ENCODE data around the gene DGCR2.

Gene DGCR2

GRCh38 chr22:19040391-19040861, 81.8 kb downstream of the DGCR2 start:
- no peak for TF ChIP-seq CTCF (IDR thresholded peaks at IDR 0.05; ENCODE audit: control extremely low read depth, extremely low read depth, low read depth, missing control alignments)
- ChIA-PET POLR2A (no interaction called here), CTCF (interaction anchor here (1.0 kb wide), 1 partner anchor 33 kb away, joined by 3 read pairs; no protein-coding TSS in a partner anchor)
- DNase-seq (ENCODE audit: extremely low spot score): no peak

- CTCF ChIA-PET: interaction anchor here (1.0 kb wide), 1 partner anchor 33 kb away, joined by 3 read pairs; no protein-coding TSS in a partner anchor
- POLR2A ChIA-PET: no interaction called here
- TF ChIP-seq CTCF (IDR thresholded peaks at IDR 0.05; ENCODE audit: control extremely low read depth, extremely low read depth, low read depth, missing control alignments): no peak
- DNase-seq (ENCODE audit: extremely low spot score): no peak
Measured at GRCh38 chr22:19039796-19040280, 82.4 kb downstream of the DGCR2 start.

GRCh38 chr22:19039448-19039780, 82.8 kb downstream of the DGCR2 start:
- POLR2A ChIA-PET: no interaction called here
- DNase-seq (ENCODE audit: extremely low spot score): no peak
- no peak for TF ChIP-seq CTCF (IDR thresholded peaks at IDR 0.05; ENCODE audit: control extremely low read depth, extremely low read depth, low read depth, missing control alignments)
- CTCF ChIA-PET: interaction anchor here (1.6 kb wide), 1 partner anchor 16 kb away, joined by 5 read pairs; no protein-coding TSS in a partner anchor

GRCh38 chr22:19038728-19039447, 83.3 kb downstream of the DGCR2 start:
- CTCF ChIA-PET: interaction anchor here (0.7 to 1.6 kb wide), 3 partner anchors 9 to 46 kb away, joined by 3 to 5 read pairs (median 3); no protein-coding TSS in a partner anchor
- no peak for TF ChIP-seq CTCF (IDR thresholded peaks at IDR 0.05; ENCODE audit: control extremely low read depth, extremely low read depth, low read depth, missing control alignments)
- POLR2A ChIA-PET: no interaction called here
- no peak for DNase-seq (ENCODE audit: extremely low spot score)

GRCh38 chr22:19038164-19038546, 84.1 kb downstream of the DGCR2 start:
- TF ChIP-seq CTCF (IDR thresholded peaks at IDR 0.05; ENCODE audit: control extremely low read depth, extremely low read depth, low read depth, missing control alignments): no peak
- CTCF ChIA-PET: interaction anchor here (0.7 to 1.6 kb wide), 3 partner anchors 9 to 45 kb away, joined by 3 to 5 read pairs (median 3); no protein-coding TSS in a partner anchor
- POLR2A ChIA-PET: no interaction called here
- no peak for DNase-seq (ENCODE audit: extremely low spot score)

GRCh38 chr22:19037282-19038163, 84.7 kb downstream of the DGCR2 start:
- POLR2A ChIA-PET: no interaction called here
- TF ChIP-seq CTCF (IDR thresholded peaks at IDR 0.05; ENCODE audit: control extremely low read depth, extremely low read depth, low read depth, missing control alignments): no peak
- DNase-seq (ENCODE audit: extremely low spot score): no peak
- CTCF ChIA-PET: interaction anchor here (0.7 to 1.6 kb wide), 3 partner anchors 10 to 45 kb away, joined by 3 to 5 read pairs (median 3); no protein-coding TSS in a partner anchor
